ENCODE results near the gene SKAP1.

Gene SKAP1

DNA sequence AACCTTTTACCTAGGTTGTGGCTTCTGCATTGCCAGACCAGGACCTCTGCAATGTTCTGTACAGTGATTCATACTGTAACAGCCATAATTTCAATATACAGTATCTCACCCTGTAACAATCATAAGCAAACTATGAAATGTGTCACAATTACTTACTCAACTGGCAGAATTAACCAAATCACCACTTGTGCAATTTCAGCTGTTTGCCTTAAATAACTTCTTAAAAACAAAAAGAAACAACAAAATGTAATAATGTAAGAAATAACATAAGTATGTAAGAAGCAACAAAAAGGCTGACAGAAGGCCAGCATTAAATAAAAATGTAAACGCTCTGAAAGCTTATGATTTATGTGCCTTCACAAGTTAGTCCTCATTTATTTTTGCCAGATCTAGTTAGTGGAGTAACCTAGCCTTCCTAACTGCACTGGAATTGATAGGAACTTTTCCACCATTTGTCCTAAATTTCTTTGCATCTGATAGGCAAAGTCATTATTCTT is 96.9 kb downstream of the SKAP1 start:
- DNase-seq (ENCODE audit: extremely low read depth in 1 of 2, low read depth in 1 of 2), result no peak

DNA sequence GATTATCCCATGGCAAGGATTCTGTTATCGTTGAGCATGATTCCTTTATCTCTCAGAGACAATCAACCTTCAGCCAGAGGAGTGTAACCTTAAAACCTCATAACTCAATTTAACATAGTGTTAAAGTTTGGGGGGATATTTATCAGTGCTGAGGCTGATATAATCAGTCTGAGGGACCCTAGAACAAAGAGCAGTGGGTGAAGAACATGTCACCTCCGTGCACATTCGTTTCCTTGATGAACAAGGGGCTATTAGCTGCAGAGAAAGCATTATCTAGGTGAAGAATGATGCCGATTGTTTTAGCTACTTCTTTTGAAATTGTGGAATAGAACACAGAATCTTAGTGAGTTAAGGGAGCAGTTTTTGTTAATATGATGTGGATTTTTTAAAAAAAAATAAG is 99.1 kb downstream of the SKAP1 start:
- DNase-seq (ENCODE audit: extremely low read depth in 1 of 2, low read depth in 1 of 2), result no peak

DNA sequence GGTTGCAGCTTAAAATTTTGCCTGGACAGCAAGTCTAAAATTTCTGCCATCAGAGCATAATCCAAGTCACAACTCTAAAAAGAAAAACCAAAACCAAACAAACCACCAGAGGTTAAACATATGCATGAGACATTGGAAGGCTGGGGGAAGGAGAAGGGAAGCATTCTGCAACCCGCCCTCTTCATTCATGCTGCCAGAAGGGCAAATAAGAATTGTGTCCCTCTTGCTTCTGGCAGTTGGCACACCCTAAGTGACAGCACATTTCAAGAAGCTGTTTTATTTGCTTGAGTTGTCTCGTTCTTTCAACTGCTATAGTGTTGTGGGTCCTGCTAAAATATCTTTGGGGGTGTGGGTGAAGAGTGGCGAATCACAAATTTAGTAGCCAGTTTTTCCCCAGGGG is 99.6 kb downstream of the SKAP1 start:
- DNase-seq (ENCODE audit: extremely low read depth in 1 of 2, low read depth in 1 of 2), result no peak

DNA sequence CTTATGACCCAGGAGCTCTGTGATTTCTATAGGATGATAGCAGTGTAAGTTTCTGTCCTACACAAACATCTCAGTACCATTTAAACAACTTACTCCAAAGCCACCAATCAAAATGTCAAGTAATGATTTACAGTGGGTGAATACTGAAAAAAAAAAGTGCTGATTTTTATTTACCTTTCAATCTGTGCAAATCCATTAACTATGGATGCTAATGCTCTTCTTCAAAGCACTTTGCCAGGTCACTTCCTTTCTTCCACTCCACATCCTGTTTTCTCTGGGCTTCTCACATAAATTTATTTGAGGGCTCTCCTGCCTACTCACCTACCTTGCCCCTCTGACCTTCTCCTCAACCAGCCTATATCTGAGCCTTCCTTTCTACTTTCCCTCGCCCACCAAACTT is 101.6 kb downstream of the SKAP1 start:
- DNase-seq (ENCODE audit: extremely low read depth in 1 of 2, low read depth in 1 of 2), result no peak

DNA sequence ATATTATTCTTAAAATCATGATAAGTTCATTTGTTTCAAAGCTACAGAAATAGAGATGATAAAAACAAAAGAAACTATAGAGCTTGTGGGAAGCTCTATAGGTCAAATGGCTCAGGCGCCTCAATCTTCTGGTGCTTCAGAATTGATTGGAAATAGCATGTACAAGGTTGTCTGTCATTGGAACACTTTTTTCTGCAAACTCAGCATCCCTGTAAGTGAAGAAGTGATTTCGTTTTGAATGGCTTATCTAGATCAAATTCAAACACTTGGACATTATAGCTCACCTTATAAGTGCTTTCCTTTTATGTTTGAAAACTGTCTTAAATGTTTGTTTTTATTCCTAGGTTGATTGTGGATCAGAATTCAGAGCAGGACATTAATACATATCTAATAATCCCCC is 103.7 kb downstream of the SKAP1 start:
- DNase-seq (ENCODE audit: extremely low read depth in 1 of 2, low read depth in 1 of 2), result no peak

DNA sequence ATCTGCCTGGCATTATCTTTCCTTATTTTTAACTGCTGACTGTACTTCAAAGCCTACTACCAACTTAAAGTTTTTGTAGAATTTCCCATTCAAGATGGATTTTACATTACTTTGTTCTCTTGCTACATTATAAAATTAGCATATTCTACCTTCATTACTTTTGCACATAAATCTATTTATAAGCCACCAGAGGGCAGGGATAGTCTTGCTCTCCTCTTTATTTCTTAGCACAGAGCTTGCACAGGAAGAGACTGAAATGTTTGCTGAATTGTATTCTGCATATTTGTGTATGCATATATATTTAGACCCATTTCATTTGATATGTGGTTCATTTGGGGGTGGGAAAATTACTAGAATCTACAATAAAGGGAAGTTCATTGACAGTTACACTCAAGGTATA is 108.0 kb downstream of the SKAP1 start:
- DNase-seq (ENCODE audit: extremely low read depth in 1 of 2, low read depth in 1 of 2), result no peak

DNA sequence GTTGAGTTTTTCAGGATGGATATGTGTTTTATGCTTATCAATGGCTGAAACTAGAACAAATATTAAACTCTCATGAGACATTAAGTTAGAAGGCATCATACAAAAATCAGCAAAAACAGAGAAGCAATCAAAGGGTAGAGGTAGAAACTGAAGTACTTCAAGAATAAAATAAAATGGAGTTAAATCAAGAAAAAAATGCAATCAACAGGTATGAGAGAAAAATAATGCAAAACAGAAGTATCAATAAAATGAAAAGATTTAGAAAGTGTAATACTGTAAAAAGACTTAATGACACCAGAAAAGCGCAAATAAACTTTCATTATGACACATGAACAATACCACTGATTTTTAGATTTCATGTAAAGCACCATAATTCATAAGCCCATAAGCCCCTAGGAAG is 112.3 kb downstream of the SKAP1 start:
- DNase-seq (ENCODE audit: extremely low read depth in 1 of 2, low read depth in 1 of 2), result no peak

DNA sequence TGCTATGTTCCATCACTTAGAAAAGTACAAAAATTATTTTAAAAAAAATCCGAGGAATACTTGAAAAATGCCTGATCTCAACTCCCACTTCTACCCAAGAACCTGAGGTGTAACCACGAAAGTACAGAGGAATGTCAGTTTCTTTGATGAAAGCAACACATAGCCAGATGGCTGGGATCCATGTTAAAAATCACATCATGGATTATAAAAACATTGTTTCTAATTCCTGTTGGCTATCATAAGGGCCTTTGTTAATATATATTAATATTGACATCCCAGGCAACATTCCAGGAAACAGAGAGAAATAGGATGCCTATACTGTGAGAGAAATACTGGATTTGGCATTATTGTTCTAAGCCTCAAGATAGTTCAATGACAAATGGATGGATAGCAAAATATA is 115.3 kb downstream of the SKAP1 start:
- no peak for DNase-seq (ENCODE audit: extremely low read depth in 1 of 2, low read depth in 1 of 2)

DNA sequence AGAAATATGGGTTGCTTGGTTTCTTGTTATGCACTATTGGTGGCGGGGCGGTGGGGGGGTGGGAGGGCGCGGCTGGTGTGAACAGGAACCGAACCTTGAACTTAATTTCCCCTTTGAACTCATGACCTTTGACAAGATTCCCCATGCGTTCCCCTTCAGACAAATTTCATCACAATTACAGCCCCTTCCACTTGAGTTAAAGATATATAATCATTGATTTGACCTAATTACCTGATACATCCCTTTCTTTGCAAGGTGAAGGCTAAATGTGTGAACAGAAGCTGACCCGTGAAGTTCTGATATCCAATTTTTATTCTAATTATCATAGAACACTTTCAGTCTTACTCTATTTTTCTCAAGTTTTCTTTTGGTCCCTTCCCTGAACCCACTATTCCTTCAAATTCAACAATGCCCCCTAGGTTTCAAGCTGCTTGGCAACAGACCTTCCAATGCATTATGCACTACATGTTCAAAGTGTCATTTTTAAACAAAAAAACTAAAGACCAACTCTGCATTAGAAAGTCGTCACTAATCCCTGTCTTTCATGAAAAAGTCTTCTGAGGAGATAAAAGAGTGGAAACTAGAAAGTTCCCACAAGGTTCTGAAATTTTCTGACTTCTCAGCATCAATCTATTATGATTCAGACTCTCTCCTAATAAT is 116.8 kb downstream of the SKAP1 start:
- no peak for DNase-seq (ENCODE audit: extremely low read depth in 1 of 2, low read depth in 1 of 2)

DNA sequence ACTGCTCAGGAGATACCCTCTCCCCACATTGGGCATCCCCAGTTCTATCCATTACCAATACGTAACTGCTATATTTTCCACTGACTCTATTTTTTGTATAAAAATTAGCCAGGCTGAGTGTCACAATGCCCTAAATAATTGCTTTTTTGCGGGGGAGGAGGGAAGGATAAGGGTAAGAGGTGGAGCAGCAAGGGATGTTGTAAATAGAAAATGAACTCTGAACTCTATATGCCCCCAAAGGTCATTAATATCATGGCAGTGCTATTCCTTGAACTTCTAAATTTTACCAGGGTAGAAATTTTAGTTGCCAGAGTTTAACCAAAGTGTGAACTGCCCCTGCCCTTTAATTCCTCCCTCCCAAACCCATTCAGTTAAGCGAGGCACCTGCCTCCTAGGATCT is 118.7 kb downstream of the SKAP1 start:
- no peak for DNase-seq (ENCODE audit: extremely low read depth in 1 of 2, low read depth in 1 of 2)

DNA sequence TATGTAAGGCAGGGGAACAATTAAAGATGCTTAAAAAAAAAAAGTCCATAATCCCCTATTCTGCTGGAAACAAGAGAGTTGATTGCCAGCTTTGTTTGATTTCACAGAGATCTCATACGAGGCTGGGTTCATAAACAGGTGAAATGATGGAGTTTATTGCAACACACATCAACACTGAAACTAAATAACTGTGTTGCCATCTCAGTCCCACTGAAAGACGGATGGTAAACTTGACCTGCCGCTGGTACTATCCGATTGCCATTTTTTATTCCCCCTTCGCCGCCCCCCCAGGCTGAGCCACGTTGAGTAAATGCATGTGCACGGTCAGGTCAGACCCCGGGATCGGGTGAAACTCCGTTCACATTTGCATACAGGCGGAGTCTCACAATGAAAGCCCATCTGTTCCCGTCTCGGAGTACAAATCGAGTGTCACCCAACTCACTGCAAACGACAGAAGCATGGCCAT is 119.2 kb downstream of the SKAP1 start:
- DNase-seq (ENCODE audit: extremely low read depth in 1 of 2, low read depth in 1 of 2), result no peak

DNA sequence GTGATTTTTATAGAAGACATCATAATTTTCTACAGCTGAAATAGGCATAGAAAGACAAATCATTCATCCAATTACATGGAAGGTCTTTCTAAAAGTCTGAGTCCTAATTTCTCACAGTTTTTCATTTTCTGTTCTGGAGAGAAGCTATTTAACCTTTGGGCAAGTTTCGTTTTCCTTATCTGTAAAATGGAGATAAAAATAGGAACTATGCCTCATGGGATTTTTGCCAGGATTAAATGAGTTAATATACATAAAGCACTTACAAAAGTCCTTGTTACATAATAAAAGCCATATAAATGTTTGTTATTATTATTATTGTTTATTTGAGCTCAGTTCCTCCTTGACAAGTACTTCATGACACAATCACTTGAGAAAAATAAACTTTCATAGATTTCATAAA is 121.4 kb downstream of the SKAP1 start:
- no peak for DNase-seq (ENCODE audit: extremely low read depth in 1 of 2, low read depth in 1 of 2)

DNA sequence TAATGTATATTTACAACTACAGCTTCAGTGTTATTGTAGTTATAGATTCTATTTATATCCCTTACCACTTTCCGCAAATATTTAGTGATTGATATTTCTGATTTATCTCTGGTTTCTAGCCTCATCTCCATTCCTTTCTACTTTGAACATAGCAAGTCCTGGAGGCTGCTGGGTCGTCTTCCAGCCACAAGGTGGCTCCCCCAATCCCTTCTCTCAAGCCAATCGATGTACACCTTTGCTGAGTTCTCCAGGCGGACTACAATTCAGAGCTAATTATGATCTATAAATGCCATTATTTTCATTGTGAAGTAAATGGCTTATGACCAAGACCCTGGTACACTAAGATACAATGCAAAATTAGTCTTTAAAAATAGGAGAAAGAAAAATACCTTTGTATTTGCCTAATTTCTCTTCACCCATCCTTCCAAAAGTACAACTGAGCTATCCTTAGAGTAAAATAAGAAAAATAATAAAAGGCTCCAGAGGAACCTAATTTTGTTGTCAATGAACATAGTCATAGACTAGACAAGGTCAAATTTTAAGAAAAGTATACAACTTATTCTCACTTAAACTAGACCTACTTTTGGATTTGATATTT is 122.1 kb downstream of the SKAP1 start:
- DNase-seq (ENCODE audit: extremely low read depth in 1 of 2, low read depth in 1 of 2), result peak; percentile 25 to 26

DNA sequence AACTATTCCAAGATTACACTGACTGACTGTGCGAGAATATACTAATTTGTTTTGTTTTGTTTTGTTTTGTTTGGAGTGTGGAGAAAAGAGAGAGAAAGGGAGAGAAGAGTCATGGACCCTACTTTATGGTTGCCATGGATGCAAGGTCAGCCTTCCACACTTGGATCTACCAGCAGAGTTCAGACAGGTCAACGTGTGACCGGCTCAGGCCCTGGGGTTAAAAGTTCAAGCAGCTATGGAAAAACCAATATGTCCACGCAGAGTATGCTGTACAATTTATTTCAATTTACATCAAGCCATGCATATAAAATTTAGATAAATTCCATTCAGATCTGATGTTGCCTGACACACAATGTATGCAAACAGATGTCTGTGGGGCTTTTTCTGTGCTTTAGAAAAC is 122.8 kb downstream of the SKAP1 start:
- no peak for DNase-seq (ENCODE audit: extremely low read depth in 1 of 2, low read depth in 1 of 2)

DNA sequence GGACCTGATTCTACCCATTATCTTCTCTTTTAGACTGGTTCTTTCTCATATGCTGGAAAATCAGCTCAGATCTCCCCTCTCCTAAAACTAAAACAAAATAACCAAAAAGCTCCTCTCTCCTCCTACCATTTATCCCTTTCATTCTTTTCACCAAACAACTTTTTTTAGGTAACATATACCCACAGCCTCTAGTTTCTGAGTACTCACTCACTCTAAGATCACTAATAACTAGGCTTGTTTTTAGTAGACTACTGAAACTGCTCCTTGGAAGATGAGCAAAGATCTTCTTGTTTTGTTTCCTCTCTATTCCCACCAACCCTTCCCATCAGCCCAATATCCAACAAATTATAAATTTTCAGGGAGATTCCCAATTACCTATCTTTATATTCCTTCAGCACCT is 129.0 kb downstream of the SKAP1 start:
- no peak for DNase-seq (ENCODE audit: extremely low read depth in 1 of 2, low read depth in 1 of 2)

DNA sequence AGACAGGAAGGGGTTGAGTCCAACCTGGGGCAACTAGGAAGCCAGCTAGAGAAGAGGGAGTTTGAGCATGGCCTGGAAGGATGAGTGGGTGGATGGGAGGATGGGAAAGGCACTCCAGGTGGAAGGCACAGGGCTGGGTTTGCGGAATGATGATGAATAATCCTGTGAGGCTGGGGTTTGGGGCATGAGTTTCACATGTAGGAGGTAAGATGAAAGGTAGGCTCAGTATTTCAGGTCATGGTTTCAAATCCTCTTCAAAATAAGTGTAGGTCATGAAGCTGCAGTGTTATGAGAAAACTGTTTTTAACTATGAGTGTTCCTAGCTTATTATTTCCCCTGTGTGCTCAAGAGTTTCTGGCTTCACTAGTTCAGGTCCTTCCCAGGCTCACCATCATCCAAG is 130.3 kb downstream of the SKAP1 start:
- no peak for DNase-seq (ENCODE audit: extremely low read depth in 1 of 2, low read depth in 1 of 2)

DNA sequence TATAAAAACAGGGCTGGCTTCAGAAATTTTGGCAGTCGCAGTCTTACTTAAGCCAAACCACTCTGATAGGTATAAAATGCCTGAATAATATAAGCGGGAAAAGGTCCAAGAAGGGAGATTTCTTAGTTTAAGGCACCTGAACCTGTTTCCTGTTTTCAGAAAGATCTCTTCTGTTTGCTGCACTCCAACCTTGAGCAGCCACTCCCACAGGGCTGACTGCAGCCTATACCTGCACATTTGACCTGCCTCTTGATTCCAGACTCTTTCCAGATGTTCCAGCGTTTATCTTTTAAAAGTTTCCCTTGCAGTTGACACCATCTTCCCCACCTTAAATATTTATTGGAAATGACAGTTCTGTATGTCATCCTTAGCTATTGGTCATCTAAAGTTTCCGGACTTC is 132.2 kb downstream of the SKAP1 start:
- DNase-seq (ENCODE audit: extremely low read depth in 1 of 2, low read depth in 1 of 2), result no peak

DNA sequence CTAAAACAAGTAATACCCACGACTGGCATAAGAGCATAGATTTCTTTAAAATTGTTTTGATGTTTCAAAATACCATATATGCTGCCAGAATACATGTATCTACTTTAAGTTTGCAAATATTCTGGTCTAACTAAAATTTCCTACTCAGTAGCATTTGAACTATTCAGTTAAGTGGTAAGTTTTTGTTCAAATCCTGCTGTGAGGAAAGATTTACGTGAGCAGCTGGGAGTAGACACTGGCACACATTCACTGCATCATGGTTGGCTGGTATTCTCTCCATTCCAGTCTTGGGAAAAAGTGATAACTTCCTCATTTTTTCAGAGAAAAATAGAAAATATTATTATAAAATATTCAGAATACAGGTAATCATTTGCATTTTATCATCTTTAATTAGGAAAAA is 133.6 kb downstream of the SKAP1 start:
- no peak for DNase-seq (ENCODE audit: extremely low read depth in 1 of 2, low read depth in 1 of 2)

DNA sequence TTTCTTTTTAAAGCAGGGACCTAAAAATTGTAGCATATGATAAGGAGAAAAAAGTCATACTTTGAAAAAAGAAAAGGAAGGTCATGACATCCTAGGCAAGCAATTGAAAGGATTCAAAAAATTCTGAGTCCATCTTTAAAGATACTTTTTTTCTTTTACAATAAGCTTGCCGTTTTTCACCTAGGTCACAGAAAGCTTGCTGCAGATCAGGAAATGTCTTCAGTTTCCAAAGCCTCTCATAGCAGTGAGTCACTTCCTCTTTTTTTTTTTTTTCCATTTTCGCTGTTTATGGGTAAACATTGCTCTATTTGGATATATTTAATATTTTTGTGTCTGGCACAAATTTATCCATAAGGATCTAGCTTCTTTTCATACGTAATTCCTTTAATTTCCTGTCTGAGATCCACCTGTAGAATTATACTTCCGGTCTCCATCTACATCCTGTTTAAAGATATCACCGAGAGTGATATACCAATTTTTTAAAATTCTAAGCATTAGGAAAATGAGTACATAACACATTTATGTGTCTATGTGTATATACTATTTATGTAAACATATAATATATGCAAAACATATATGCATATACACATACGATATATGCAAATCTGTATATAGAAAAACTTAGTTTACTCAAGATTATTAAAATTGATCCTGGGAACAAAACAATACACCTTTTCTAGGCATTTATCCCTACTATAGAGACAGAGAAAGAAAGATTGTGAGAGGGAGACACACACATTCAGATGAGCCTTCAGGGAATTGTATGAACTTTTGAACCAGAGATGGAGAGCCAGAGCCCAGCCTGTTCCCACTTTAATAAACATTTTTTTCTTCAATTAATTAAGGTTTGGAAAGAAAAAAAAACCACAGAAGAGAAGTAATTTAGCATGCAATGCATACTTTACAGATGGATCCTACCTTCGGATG is 134.4 kb downstream of the SKAP1 start:
- DNase-seq (ENCODE audit: extremely low read depth in 1 of 2, low read depth in 1 of 2), result no peak

DNA sequence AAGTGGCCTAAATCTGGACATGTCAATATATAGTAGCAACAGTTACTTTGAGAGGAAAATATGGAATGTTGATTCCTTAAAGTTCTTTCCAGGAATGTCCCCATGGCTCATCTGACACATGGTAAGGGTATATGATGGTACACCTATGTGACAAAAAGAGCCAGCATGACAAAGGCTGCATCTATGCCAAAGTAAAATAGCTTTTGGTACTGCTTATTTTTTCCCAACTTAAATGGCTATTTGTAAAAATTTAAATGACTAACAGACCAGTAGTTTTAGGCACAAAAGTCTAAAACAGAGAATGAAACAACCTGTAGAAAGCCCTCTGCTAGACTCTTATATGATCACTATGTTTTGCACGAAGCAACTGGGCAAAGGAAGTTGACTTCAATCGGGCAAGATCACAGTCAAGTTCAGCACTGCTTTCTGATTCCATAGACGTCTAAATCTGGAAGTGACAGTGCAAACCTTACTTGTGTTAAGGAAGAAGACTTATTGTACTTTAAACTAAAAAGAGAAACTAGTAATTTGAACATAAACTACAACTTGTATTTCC is 135.1 kb downstream of the SKAP1 start:
- DNase-seq (ENCODE audit: extremely low read depth in 1 of 2, low read depth in 1 of 2), result no peak

DNA sequence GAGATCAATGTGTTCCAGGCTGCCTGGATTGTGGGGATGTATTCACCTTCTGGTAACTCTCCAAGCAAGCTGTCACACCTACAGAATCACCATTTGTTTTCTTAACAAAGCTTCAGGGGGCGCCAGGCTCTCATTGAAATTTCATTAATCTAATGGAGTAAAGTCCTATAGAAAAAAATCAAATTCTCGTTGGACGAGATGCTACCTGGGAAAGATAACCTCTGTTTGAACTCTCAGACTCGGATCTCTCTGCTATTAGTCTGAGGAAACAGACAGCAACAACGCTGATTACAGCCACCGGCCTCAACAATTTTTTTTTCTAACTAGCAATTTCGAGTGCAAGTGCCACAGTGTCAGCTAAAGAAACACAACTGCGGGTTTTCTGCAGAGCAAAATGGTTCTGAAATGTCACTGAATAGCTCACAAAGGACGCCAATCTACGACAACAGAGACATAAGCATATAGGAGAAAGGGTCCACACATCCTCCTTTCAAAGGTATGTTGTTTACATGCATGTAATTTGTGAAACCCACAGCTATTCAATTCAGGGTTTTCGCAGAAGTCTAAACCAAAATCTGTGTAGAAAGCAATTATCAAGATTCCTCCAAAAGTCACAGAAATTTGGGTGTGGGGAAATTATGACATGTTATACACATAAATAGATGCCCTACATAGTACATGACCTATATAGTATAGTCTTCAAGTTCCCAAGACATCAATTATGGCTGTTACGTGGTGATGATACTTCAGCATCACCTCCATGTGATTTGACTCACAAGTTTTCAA is 135.8 kb downstream of the SKAP1 start:
- DNase-seq (ENCODE audit: extremely low read depth in 1 of 2, low read depth in 1 of 2), result no peak
